ENCODE results near the gene RABL6.
"Not testable (repeated sequence)": the region's sequence is repeated elsewhere in the genome, so short reads cannot be mapped to it uniquely, and the experiment has no call there.

DNA sequence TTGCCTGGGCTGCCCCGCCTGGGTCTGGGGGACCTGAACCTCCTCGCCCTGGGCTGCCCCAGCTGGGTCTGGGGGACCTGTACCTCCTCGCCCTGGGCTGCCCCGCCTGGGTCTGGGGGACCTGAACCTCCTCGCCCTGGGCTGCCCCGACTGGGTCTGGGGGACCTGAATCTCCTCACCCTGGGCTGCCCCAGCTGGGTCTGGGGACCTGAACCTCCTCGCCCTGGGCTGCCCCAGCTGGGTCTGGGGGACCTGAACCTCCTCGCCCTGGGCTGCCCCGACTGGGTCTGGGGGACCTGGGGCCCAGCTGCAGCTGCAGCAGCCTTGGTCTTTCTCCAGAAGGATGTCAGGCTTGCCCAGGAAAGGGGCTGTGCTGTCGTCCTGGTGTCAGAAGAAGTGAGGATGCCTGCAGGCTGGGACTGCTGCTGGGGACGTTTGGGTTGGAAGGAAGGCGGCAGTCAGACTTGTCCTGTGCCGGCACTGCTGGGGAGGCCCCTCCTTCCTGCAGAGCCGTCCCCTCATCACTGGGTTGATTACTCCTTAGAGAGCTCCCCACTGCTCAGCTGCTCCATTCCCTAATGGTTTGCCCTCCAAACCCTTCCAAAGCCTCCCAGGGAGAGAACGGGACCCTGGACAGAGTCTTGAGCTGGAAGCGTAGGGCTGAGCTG, 25.8 kb downstream of the RABL6 start:
- TF ChIP-seq, protein P1, sequence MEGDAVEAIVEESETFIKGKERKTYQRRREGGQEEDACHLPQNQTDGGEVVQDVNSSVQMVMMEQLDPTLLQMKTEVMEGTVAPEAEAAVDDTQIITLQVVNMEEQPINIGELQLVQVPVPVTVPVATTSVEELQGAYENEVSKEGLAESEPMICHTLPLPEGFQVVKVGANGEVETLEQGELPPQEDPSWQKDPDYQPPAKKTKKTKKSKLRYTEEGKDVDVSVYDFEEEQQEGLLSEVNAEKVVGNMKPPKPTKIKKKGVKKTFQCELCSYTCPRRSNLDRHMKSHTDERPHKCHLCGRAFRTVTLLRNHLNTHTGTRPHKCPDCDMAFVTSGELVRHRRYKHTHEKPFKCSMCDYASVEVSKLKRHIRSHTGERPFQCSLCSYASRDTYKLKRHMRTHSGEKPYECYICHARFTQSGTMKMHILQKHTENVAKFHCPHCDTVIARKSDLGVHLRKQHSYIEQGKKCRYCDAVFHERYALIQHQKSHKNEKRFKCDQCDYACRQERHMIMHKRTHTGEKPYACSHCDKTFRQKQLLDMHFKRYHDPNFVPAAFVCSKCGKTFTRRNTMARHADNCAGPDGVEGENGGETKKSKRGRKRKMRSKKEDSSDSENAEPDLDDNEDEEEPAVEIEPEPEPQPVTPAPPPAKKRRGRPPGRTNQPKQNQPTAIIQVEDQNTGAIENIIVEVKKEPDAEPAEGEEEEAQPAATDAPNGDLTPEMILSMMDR (IDR thresholded peaks at IDR 0.05): not testable (repeated sequence)
- not testable (repeated sequence) for TF ChIP-seq POLR2A, POLR2AphosphoS5 (IDR thresholded peaks at IDR 0.05)

Data from breast epithelium (tissue), 3 donors.